HG03565 (cell line): Measurements from ENCODE around the gene PLEKHO1.
A peak's percentile ranks its signal among the peaks of the same experiment; 100 is the strongest.

ENCODE experiments used
- ATAC-seq: cut with Tn5 transposase; IDR thresholded peaks from one replicate; pipeline ENCODE4 v1.9.1; 2021; ENCODE audit warnings: mild to moderate bottlenecking, moderate library complexity; ENCODE audit not compliant: unreplicated experiment

The PLEKHO1 gene

DNA sequence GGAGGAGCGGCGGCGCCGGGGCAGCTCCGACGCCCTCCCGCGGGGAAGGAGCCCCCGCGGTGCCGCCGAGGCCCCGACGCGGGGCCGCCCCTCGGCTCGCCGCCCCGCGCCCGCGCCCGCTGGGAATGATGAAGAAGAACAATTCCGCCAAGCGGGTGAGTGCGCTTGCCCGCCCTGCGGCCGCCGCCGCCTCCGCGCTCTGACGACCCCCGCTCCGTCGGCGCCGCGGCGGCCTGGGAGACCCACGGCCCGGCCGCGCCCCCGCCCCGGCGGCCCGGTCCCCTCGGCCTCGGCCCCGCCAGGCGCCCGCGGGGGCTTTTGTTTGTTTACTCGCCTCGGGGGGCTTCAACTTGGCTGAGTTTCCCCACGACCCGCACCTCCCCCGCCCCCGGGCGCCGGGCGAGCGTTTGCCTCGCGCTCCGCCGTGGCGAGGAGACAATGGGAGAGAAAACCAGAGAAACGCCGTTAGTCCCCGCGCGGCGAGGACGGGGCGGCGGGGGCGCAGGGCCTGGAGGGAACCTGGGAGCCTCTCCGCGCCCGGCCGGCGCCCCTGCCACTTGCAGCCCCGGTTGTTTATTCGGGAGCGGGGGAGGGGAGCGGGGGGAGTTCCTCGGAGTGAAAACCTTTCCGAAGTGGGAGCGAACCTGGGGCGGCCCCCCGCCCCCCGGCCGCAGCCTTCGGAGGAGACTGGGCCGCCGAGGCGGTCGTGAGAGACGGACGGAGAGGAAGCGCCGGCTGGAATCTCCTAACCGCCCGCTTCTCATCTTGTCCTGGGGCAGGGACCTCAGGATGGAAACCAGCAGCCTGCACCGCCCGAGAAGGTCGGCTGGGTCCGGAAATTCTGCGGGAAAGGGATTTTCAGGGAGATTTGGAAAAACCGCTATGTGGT, 661 bp downstream of the PLEKHO1 start:
- ATAC-seq: no peak

GRCh38 chr1:150151291-150152181, 1.8 kb downstream of the PLEKHO1 start:
- ATAC-seq: no peak

- no peak for ATAC-seq
Observed at GRCh38 chr1:150152182-150152536, 2.4 kb downstream of the PLEKHO1 start.

DNA sequence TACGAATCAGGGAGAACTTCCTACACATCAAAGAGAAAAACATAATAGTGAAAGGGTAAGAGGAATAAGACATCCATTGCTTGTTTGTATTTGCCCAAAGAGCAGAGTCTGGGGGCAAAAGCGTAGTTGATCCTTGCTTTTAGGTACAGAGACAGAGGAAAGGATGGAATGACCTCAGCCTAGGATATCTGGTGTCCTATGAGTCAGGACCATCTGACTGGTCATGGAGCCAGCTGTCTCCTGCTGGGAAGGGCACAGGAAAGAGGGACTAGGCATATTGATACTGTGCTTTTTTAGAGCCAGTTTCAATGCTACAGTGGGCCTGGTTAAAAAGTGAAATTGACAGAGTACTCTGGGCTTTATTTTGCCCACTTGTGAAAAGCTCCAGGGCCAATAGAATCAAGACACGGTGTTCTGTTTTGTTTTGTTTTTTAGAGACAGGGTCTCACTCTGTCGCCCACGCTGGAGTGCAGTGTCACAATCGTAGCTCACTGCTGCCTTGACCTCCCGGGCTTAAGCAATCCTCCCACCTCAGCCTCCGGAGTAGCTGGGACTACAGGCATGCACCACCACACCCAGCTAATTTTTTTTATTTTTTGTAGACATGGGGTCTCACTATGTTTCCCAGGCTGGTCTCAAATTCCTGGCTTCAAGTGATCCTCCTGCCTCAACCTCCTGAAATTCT, 3.2 kb downstream of the PLEKHO1 start:
- ATAC-seq: no peak

DNA sequence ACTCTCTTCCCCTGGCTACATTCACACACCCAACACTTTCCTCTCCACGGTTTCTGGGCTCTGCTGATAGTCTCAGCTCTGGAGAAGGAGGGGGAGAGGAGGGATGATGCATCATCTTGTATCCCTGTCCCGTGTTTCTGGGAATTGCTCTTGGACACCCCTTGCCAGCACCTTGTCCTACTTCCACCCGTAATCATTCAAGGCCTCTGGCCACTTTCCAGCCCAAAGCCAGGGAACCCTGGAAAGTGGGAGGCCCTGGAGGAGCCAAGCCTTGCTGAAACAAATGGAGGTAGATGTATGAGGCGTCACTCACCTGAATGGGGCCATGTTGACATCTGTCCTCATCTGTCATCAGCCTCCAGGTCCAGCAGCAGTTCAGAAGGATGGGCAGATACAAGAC, 4.4 kb downstream of the PLEKHO1 start:
- ATAC-seq: no peak

DNA sequence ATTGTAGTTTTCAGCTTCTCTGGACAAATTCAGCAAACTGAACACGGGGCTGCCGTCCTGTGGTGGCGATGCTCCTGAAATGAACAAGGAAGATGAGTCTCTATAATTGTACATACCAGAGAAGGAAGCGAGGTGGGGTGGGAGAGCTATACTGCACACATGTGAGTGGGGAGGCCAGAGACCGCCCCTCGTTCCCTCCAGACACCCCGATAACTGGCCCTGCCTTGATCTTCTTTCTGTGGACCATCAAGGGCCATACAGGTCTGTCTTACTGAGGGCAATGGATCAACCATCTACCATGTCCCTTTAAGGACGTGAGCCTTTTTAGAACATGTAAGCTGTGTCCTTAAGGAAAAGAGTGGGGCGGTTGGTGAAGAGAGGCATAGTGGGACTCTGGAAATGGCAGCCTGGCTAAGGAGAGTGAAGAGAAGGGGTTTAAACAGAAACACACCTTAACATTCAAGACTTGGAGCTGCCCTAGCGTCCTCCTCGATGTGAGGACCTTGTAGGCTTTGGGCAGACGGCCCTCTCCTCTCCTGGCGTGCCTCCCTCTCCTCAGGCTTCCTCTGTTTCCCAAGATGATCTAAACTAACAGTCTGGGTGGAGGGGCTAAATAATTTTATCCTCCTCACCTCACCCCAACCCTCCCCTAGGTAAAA, 5.8 kb downstream of the PLEKHO1 start:
- ATAC-seq: no peak

DNA sequence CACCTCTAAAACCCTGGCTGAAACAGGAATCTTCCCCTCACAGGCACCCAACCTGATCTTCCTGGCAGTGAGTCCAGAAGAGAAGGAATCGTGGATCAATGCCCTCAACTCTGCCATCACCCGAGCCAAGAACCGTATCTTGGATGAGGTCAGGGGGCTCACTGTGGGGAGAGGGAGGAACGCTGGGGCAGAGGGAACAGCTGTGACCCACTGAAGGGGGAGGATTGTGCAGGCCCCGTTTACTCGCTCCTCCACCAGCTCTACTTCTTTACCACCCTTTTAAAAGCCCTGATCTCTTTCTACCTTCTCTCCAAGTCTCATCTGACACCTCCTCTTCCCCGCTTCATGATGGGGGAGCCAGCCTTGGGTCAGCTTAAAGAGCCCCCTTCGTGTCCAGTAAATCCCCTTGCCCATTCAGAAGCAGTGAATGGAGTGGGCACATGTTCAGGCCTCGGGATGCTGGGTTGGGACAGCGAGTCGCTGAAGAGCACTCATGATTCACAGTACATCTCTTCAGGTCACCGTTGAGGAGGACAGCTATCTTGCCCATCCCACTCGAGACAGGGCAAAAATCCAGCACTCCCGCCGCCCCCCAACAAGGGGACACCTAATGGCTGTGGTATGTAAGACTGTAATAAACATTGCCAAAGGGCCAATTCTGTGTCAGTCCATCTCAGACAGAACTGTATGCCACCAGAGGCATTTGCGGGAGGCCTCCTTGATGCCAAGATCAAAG, 7.3 kb downstream of the PLEKHO1 start:
- no peak for ATAC-seq

- no peak for ATAC-seq
Observed at GRCh38 chr1:150159550-150159949, 9.8 kb downstream of the PLEKHO1 start.

DNA sequence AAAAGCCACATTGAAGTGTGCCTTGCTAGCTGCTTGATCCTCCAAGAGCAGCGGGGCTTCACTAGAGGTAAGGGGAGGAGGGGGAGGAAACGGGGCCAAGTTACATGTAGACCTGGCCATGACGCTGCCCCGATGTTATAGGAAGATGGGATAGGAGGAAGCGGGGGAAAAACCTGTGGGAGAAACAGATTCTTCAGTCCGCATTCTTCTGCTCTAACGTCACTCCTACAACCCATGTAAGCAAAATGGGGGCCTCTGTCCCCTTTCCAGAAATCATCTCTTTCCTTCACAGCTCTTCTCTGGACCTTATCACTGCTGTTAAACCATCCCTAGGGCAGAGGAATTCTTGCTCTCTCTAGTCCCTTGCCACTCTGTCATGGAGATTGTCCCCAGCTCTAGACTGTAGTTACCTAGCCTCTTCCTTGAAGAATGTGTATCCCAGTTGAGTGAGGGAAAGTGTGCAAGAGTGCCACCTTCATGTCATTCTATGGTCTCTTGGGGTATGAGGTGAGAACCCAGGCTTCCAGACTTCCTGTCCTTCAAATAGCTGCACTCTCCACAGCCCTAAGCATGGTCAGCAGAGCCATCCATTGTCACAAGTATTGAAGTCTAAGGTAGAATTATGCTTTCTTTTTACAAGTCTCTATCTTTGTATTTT, 11.4 kb downstream of the PLEKHO1 start:
- ATAC-seq: no peak

DNA sequence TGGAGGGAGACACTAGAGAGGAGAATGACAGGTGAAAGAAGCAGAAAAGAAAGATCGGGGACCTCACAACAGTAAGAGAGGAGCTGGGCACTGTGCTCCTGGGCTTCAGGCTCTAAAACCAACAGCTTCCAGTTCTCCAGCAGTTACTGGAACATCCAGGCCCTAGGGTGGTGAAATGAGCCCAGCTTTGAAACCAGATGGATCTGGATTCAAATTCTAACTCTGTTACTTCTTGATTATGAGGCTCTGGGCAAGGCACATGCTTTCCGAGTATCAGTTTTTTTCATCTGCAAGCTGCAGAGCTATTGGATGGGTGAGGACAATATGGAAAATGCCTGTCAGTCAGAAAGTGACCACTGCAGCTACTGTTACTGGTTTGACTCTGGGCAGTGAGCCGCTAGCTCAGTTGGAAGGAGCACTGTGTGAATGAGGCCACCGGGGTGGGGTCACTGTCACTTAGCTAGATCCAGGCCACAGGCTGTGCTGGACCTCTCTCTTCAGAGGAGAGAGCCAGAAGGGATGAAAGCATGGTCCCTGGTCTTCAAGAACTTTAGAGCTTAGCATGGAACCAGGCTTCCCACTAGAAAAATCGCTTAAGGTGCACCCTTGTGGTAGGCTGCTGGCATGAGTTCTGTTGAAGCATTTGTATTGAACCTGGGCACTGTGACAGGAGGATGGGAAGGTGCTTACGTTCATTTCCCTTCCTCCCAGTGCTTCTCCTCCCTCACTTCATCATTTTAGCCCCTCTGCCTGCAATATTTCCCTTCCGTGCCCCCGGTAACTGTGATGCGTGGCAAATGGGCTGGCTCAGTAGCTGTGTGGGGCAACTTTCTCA, 12.2 kb downstream of the PLEKHO1 start:
- no peak for ATAC-seq

DNA sequence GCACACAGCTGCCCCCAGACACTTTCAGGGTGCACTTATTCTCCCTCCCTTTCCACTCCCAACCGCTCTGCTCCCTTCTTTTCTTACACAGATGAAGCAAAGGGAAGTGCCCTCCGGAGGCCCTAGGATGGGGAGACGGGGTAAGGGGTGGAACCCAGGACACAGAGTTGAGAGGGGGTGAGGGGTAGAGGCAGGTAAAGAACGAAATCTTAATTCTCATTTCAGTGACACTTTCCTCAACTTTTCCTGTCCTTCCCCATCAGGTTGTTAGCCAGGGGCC, 12.8 kb downstream of the PLEKHO1 start:
- ATAC-seq: no peak

- ATAC-seq: peak; percentile 32
Observed at GRCh38 chr1:150162862-150163706, 13.4 kb downstream of the PLEKHO1 start.

DNA sequence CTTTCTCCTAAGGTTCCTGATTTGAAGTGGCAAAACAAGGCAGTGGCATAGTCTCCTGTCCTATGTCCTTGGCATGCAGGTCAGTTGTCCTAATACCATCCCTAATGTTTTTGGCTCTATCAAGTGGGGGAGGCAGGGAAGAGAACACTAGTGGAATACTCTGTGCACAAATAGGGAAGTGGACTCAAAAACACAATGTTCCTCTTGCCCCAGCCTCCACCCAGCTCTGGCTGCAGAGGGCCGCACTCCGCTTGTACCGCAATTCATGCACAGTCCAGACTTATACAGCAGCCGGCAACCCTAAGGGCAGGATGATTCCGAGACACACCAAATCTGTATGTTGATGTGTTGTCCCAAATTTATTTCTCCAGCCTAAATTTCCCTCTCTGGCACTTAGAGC, 14.5 kb downstream of the PLEKHO1 start:
- no peak for ATAC-seq

DNA sequence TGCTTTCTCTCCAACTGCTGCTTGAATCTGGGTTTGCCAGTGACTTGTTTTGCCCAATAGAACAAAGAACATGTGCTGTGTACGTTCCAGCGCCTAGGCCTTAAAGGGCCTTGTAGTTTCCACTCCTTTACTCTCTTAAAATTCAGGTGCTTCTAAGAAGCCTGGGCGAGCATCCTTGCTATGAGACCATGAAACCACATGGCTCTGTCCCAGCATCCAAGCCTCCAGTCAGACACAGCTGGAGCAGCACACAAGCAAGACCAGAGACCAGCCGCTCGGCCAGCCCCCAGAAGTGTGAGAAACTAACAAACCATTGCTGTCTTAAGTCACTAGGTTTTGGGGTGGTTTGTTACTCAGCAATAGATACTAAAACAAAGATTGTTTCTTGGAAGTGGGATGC, 15.1 kb downstream of the PLEKHO1 start:
- ATAC-seq: no peak

GRCh38 chr1:150165622-150166612, 16.2 kb downstream of the PLEKHO1 start:
- ATAC-seq: no peak

GRCh38 chr1:150168960-150169601, 19.4 kb downstream of the PLEKHO1 start:
- no peak for ATAC-seq
